Osteoblast (primary cell): ENCODE measurements around the gene FSIP2. TPM values are rescaled to one million over a fixed set of nuclear protein-coding genes. Genes with fewer than 3 reads are reported as not detected.

Experiments used
- DNase-seq: peaks from one replicate; pipeline ENCODE4 v3.0.0; 2011; ENCODE audit warnings: low spot score, mixed read lengths; ENCODE audit not compliant: insufficient read length; ENCODE audit errors: missing footprints
- H2AFZ ChIP-seq: 2 replicates; pipeline ENCODE4 v1.6.0; 2011; ENCODE audit warnings: mild to moderate bottlenecking, low read length
- H3K27ac ChIP-seq: 2 replicates; pipeline ENCODE4 v1.5.1; 2011; ENCODE audit warnings: mild to moderate bottlenecking, low read depth, low read length, moderate library complexity
- H3K27me3 ChIP-seq: 2 replicates; pipeline ENCODE4 v1.6.0; 2012; ENCODE audit warnings: mild to moderate bottlenecking, control low read depth, inconsistent platforms, low read length, moderate library complexity; ENCODE audit not compliant: insufficient read depth
- H3K36me3 ChIP-seq: 2 replicates; pipeline ENCODE4 v1.5.1; 2011; ENCODE audit warnings: mild to moderate bottlenecking, low read length, control low read depth, moderate library complexity; ENCODE audit not compliant: insufficient read depth
- H3K4me1 ChIP-seq: 2 replicates; pipeline ENCODE4 v1.5.1; 2011; ENCODE audit warnings: mild to moderate bottlenecking, low read length, control low read depth, moderate library complexity; ENCODE audit not compliant: insufficient read depth
- H3K4me2 ChIP-seq: 2 replicates; pipeline ENCODE4 v1.6.0; 2011; ENCODE audit warnings: mild to moderate bottlenecking, low read length; ENCODE audit not compliant: insufficient read depth
- H3K4me3 ChIP-seq: fragments of 200-600 bp; sonication (generic); 3 replicates; pipeline ENCODE4 v1.5.1; 2012; ENCODE audit warnings: mild to moderate bottlenecking, low read length, inconsistent platforms; ENCODE audit not compliant: insufficient read depth
- H3K79me2 ChIP-seq: 2 replicates; pipeline ENCODE4 v1.6.0; 2012; ENCODE audit warnings: mild to moderate bottlenecking, low read length, control low read depth, inconsistent platforms; ENCODE audit not compliant: insufficient read depth
- H3K9me3 ChIP-seq: 2 replicates; pipeline ENCODE4 v1.5.1; 2011; ENCODE audit warnings: low read depth, low read length, control low read depth
- H4K20me1 ChIP-seq: 2 replicates; pipeline ENCODE4 v1.6.0; 2012; ENCODE audit warnings: mild to moderate bottlenecking, low read length, control low read depth; ENCODE audit not compliant: insufficient read depth
- CTCF ChIP-seq: IDR thresholded peaks from 2 replicates; pipeline ENCODE4 v1.5.1; 2011; ENCODE audit warnings: mild to moderate bottlenecking, low read depth, low read length, moderate library complexity; ENCODE audit errors: extremely low read depth
- total RNA-seq: library from RNA; depleted of rRNA; stranded (reverse); fragments of >200 nt; gene quantifications from 2 replicates; pipeline ENCODE4 v1.2.3, GENCODE V29; 2012

Gene FSIP2
- total RNA-seq, 1 donor: under 0.01 TPM

DNA sequence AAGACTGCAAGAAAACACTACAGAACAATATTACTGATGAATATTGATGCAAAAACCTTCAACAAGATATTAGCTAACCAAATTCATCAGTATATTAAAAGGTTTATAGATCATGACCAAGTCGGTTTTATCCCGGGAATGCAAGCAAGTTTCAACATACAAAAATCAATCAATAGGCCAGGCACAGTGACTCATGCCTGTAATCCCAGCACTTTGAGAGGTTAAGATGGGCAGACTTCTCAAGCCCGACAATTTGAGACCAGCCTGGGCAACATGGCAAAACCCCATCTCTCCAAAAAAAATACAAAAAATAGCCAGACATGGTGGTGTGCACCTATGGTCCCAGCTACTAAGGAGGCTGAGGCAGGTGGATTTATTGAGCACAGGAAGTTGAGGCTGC, 82.9 kb downstream of the FSIP2 start:
- Histone ChIP-seq H3K9me3 (no peaks in the 10 kb centered on the region), H3K27ac (no peak overlapping the region), H4K20me1 (no peaks in the 10 kb centered on the region), H3K4me2 (no peak overlapping the region), H3K27me3 (no peaks in the 10 kb centered on the region), H3K36me3 (no peaks in the 10 kb centered on the region), H2AFZ (no peak overlapping the region), H3K79me2 (no peaks in the 10 kb centered on the region), H3K4me3 (no peak overlapping the region), H3K4me1 (no peaks in the 10 kb centered on the region)
- DNase-seq: no peak
- no peak for TF ChIP-seq CTCF

GRCh38 chr2:185823773-185824172, 85.2 kb downstream of the FSIP2 start:
- no peak overlapping the region for H2AFZ ChIP-seq
- no peaks in the 10 kb centered on the region for H3K79me2 ChIP-seq
- no peaks in the 10 kb centered on the region for H4K20me1 ChIP-seq
- no peak overlapping the region for H3K4me3 ChIP-seq
- no peak for DNase-seq
- no peak for TF ChIP-seq CTCF
- H3K4me1 ChIP-seq: no peaks in the 10 kb centered on the region
- no peaks in the 10 kb centered on the region for H3K9me3 ChIP-seq
- H3K4me2 ChIP-seq: no peak overlapping the region
- no peak overlapping the region for H3K27ac ChIP-seq
- no peaks in the 10 kb centered on the region for H3K36me3 ChIP-seq
- no peaks in the 10 kb centered on the region for H3K27me3 ChIP-seq

DNA sequence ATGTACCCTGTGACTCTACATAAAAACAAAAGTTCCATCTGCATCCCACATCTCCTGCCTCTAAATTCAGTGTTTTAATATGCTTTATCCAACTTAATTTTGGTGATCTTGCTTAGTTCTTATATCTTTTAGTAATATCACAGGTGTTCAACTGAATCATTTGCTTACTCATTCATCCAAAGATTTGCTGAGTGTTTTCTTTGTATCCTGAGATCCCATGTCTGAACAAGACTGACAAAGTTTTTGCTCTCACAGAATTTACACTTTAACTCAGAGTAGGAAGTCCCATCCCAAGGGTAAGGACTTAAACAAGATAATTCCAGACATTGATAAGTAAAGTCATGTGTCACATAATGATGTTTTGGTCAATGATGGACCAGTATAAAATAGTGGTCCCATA, 87.0 kb downstream of the FSIP2 start:
- Histone ChIP-seq H3K27ac (no peak overlapping the region), H2AFZ (no peak overlapping the region), H3K4me1 (no peaks in the 10 kb centered on the region), H3K27me3 (no peaks in the 10 kb centered on the region), H3K79me2 (no peaks in the 10 kb centered on the region), H4K20me1 (no peaks in the 10 kb centered on the region), H3K4me2 (no peak overlapping the region), H3K9me3 (no peaks in the 10 kb centered on the region), H3K36me3 (no peaks in the 10 kb centered on the region), H3K4me3 (no peak overlapping the region)
- no peak for DNase-seq
- TF ChIP-seq CTCF: no peak

- no peak overlapping the region for H3K4me3 ChIP-seq
- no peak overlapping the region for H3K27ac ChIP-seq
- no peak for DNase-seq
- no peaks in the 10 kb centered on the region for H3K36me3 ChIP-seq
- H3K79me2 ChIP-seq: no peaks in the 10 kb centered on the region
- H3K4me2 ChIP-seq: no peak overlapping the region
- no peak overlapping the region for H2AFZ ChIP-seq
- no peak for TF ChIP-seq CTCF
- no peaks in the 10 kb centered on the region for H4K20me1 ChIP-seq
- H3K4me1 ChIP-seq: no peaks in the 10 kb centered on the region
- no peaks in the 10 kb centered on the region for H3K9me3 ChIP-seq
- H3K27me3 ChIP-seq: no peaks in the 10 kb centered on the region
These were observed 89.7 kb downstream of the FSIP2 start for GRCh38 chr2:185828326-185828725.
